Kidney (tissue), 14 donors: ENCODE data around the gene THBS3. TPM values are rescaled to one million over a fixed set of nuclear protein-coding genes. Genes with fewer than 3 reads are reported as not detected.

Source experiments
- DNase-seq, 5 donors: peaks; one replicate each; pipeline ENCODE4 v3.0.0-alpha.2; 2013 to 2020
- FAIRE-seq: peaks from 2 replicates; lab custom pipeline; 2012; peaks lifted over from hg19 to GRCh38; lab: Jason Lieb, UNC
- H3K27ac ChIP-seq, 2 donors: one replicate each; pipeline ENCODE4 v1.7.0; 2013; ENCODE audit warnings: low read depth in 2 of 2, low read length in 2 of 2, inconsistent platforms in 1 of 2
- H3K27me3 ChIP-seq: one replicate; pipeline ENCODE4 v1.7.1; 2013; ENCODE audit warnings: low read length, inconsistent platforms; ENCODE audit not compliant: control insufficient read depth, insufficient read depth
- H3K36me3 ChIP-seq, 3 donors: one replicate each; pipeline versions ENCODE4 v1.7.0 to v1.7.1; 2013; ENCODE audit warnings: low read length in 3 of 3, control low read depth in 1 of 3, inconsistent platforms in 1 of 3; ENCODE audit not compliant: insufficient read depth in 3 of 3, control insufficient read depth in 2 of 3
- H3K4me1 ChIP-seq, 3 donors: one replicate each; pipeline versions ENCODE4 v1.7.0 to v1.7.1; 2013; ENCODE audit warnings: low read length in 3 of 3, inconsistent platforms in 1 of 3, low read depth in 1 of 3; ENCODE audit not compliant: control insufficient read depth in 2 of 3, insufficient read depth in 2 of 3
- H3K4me3 ChIP-seq, 3 donors: one replicate each; pipeline versions ENCODE4 v1.7.0 to v1.8.1; 2013; ENCODE audit warnings: low read length in 3 of 3, control low read depth in 1 of 3, inconsistent platforms in 1 of 3
- H3K9ac ChIP-seq, 3 donors: one replicate each; pipeline versions ENCODE4 v1.7.0 to v1.7.1; 2013; ENCODE audit warnings: low read length in 3 of 3, control low read depth in 1 of 3, inconsistent platforms in 1 of 3
- H3K9me3 ChIP-seq, 3 donors: one replicate each; pipeline versions ENCODE4 v1.7.0 to v1.7.1; 2013; ENCODE audit warnings: low read length in 3 of 3, control low read depth in 1 of 3, inconsistent platforms in 1 of 3; ENCODE audit not compliant: control insufficient read depth in 2 of 3, insufficient read depth in 1 of 3
- intact Hi-C: fragments of 100-400 bp; cut with DNase I; formaldehyde crosslinking; loops from one replicate; pipeline ENCODE4 v1.11.1; 2022
- polyA plus RNA-seq: library from polyadenylated mRNA; stranded (reverse); fragments of 350-450 nt; fragmentation: Illumina TruSeq; extraction: RNeasy Lipid Tissue Mini Kit (QIAGEN cat#74804); gene quantifications from one replicate; pipeline ENCODE4 v1.2.3, GENCODE V29; 2014; ENCODE audit warnings: low read depth, low replicate concordance; ENCODE audit not compliant: insufficient read depth
- total RNA-seq: library from RNA; stranded (reverse); fragmentation: NEBNext Ultra II Directional; extraction: Animal tissue kit (Norgen Biotek cat#: 25700); gene quantifications from one replicate; pipeline ENCODE4 v1.2.1, GENCODE V29; 2021
- TF ChIP-seq, protein P1 (sequence below): IDR thresholded peaks from 3 replicates; pipeline ENCODE4 v1.5.1; 2012; ENCODE audit warnings: mild to moderate bottlenecking, moderate library complexity, borderline replicate concordance; ENCODE audit not compliant: insufficient read depth; ENCODE audit errors: extremely low read depth
- donor health status: control.
- donor health status: control.
- donor health status: control.
- donor health status: control.
- donor health status: control.
- donor health status: DM: yes; HTN: yes; CAD: no.
- donor health status: Normal renal cell carcinoma (clear cell type).

The THBS3 gene
- total and polyA plus RNA-seq, 2 donors from 2014 or later: 21.4 to 33.0 TPM

DNA sequence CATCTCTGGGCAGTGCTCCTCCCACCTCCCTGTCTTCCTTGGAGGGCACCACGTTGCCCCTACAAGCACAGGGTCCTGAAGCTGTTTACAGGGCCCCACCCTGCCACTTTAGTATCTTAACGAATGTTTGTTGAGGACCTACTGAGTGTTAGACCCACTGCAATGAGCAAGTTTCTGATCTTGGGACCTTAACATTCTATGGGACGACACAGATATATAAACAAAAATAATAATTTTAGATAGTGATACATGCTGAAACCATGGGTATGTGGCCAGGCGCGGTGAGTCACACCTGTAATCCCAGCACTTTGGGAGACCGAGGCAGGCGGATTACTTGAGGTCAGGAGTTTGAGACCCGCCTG lies 37.4 kb upstream of the THBS3 start:
- no peaks in the 10 kb centered on the region for H3K36me3 ChIP-seq
- FAIRE-seq: no peak
- peak overlapping the region in 2 of 3 donors; percentile 77 to 88 for H3K9ac ChIP-seq
- H3K27me3 ChIP-seq: no peaks in the 10 kb centered on the region
- H3K4me3 ChIP-seq: peak overlapping the region; percentile 77 to 85 (median 83)
- intact Hi-C loops: no loop called here
- H3K27ac ChIP-seq: peak overlapping the region; percentile 89 to 90
- H3K9me3 ChIP-seq: no peaks in the 10 kb centered on the region
- no peak for DNase-seq
- TF ChIP-seq, protein P1, sequence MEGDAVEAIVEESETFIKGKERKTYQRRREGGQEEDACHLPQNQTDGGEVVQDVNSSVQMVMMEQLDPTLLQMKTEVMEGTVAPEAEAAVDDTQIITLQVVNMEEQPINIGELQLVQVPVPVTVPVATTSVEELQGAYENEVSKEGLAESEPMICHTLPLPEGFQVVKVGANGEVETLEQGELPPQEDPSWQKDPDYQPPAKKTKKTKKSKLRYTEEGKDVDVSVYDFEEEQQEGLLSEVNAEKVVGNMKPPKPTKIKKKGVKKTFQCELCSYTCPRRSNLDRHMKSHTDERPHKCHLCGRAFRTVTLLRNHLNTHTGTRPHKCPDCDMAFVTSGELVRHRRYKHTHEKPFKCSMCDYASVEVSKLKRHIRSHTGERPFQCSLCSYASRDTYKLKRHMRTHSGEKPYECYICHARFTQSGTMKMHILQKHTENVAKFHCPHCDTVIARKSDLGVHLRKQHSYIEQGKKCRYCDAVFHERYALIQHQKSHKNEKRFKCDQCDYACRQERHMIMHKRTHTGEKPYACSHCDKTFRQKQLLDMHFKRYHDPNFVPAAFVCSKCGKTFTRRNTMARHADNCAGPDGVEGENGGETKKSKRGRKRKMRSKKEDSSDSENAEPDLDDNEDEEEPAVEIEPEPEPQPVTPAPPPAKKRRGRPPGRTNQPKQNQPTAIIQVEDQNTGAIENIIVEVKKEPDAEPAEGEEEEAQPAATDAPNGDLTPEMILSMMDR: no peak
- H3K4me1 ChIP-seq: peaks cover 0 to 11% (median 9%) of the 10 kb centered on the region in 3 donors

GRCh38 chr1:155244368-155245162 lies 36.9 kb upstream of the THBS3 start:
- DNase-seq: peak; percentile 98 to 100 (median 100)
- H3K27ac ChIP-seq: peak overlapping the region; percentile 89 to 90
- TF ChIP-seq, protein P1: peak; percentile 96
- H3K27me3 ChIP-seq: no peaks in the 10 kb centered on the region
- intact Hi-C loops: no loop called here
- H3K36me3 ChIP-seq: no peaks in the 10 kb centered on the region
- peak overlapping the region; percentile 77 to 85 (median 83) for H3K4me3 ChIP-seq
- no peaks in the 10 kb centered on the region for H3K9me3 ChIP-seq
- H3K9ac ChIP-seq: peak overlapping the region; percentile 77 to 88 (median 78)
- peaks cover 0 to 11% (median 9%) of the 10 kb centered on the region in 3 donors for H3K4me1 ChIP-seq
- peak; percentile 3 for FAIRE-seq

DNA sequence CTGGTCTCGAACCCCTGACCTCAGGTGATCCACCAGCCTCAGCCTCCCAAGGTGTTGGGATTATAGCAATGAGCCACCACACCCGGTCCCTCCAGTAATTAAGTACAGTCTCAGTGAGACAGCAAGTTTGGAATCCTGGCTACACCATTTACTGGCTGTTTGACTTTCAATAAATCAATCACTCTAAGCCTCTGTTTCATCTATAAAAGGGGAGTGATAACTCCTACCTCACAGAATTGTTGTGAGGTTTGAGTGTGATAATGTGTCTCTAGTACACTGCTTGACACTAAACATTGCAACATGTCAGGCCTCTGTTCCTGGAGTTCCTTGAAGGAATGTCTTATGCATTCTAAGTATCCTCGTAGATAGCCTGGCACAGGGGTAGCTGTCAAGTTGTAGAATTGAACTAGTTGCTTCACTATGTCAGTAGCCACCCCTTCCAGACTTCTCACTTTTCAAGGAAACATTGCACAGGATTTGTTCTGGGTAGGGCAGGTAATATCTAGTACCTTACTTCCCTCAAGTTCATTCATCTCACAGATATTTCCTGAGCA lies 35.2 kb upstream of the THBS3 start:
- no peaks in the 10 kb centered on the region for H3K27me3 ChIP-seq
- H3K9ac ChIP-seq: peak overlapping the region in 1 of 3 donors; percentile 32
- peaks cover 0 to 11% (median 9%) of the 10 kb centered on the region in 3 donors for H3K4me1 ChIP-seq
- H3K36me3 ChIP-seq: peaks cover 0 to 2% (median 0%) of the 10 kb centered on the region in 3 donors
- H3K9me3 ChIP-seq: no peaks in the 10 kb centered on the region
- no peak for FAIRE-seq
- intact Hi-C loops: no loop called here
- no peak for DNase-seq
- H3K27ac ChIP-seq: no peak overlapping the region
- TF ChIP-seq, protein P1: no peak
- peak overlapping the region in 1 of 3 donors; percentile 77 for H3K4me3 ChIP-seq
